HG03342 (cell line): ENCODE measurements around the gene MSANTD2.

Source experiments
- ATAC-seq: cut with Tn5 transposase; IDR thresholded peaks from one replicate; pipeline ENCODE4 v1.9.1; 2021; ENCODE audit warnings: mild to moderate bottlenecking, moderate library complexity; ENCODE audit not compliant: unreplicated experiment

MSANTD2 gene

GRCh38 chr11:124756033-124756752, 44.0 kb downstream of the MSANTD2 start:
- no peak for ATAC-seq

GRCh38 chr11:124754710-124755109, 45.5 kb downstream of the MSANTD2 start:
- no peak for ATAC-seq

- ATAC-seq = no peak
These were observed 45.9 kb downstream of the MSANTD2 start for GRCh38 chr11:124754309-124754708.

GRCh38 chr11:124753624-124754023, 46.6 kb downstream of the MSANTD2 start:
- no peak for ATAC-seq

GRCh38 chr11:124753205-124753604, 47.0 kb downstream of the MSANTD2 start:
- ATAC-seq = no peak

- ATAC-seq = no peak
These were observed 47.6 kb downstream of the MSANTD2 start for GRCh38 chr11:124752471-124753102.

- no peak for ATAC-seq
These were observed 48.3 kb downstream of the MSANTD2 start, which contains the start of gene VSIG2 for GRCh38 chr11:124751741-124752470. Gene VSIG2 (minus strand): TSS chr11:124752255. CDS start chr11:124752137, 118 bp downstream.

GRCh38 chr11:124751391-124751740, 48.8 kb downstream of the MSANTD2 start:
- no peak for ATAC-seq

GRCh38 chr11:124749912-124750311, 50.3 kb downstream of the MSANTD2 start:
- ATAC-seq = no peak

- ATAC-seq = no peak
These were observed 51.5 kb downstream of the MSANTD2 start for GRCh38 chr11:124748481-124749343.

GRCh38 chr11:124748100-124748418, 52.1 kb downstream of the MSANTD2 start:
- no peak for ATAC-seq

GRCh38 chr11:124747406-124748099, 52.7 kb downstream of the MSANTD2 start:
- no peak for ATAC-seq

GRCh38 chr11:124746621-124747243, 53.5 kb downstream of the MSANTD2 start:
- ATAC-seq = peak; percentile 92

- ATAC-seq = peak; percentile 16
These were observed 54.2 kb downstream of the MSANTD2 start for GRCh38 chr11:124745835-124746620.

GRCh38 chr11:124745270-124745834, 54.9 kb downstream of the MSANTD2 start:
- no peak for ATAC-seq

- no peak for ATAC-seq
These were observed 57.2 kb downstream of the MSANTD2 start for GRCh38 chr11:124743050-124743449.

GRCh38 chr11:124742555-124742954, 57.7 kb downstream of the MSANTD2 start:
- no peak for ATAC-seq

- ATAC-seq = peak; percentile 37
These were observed 59.8 kb downstream of the MSANTD2 start for GRCh38 chr11:124740277-124740882.
